K562 (cell line): ENCODE results near the gene CD274. TPM values are rescaled to one million over a fixed set of nuclear protein-coding genes. Genes with fewer than 3 reads are reported as not detected.

Experiments used
- C11orf30 ChIP-seq: fragments of 450-650 bp; IDR thresholded peaks from 2 replicates; pipeline ENCODE4 v1.6.1; 2016; ENCODE audit warnings: low read depth, mild to moderate bottlenecking
- CXXC5 ChIP-seq: fragments of 250-450 bp; sonication (Bioruptor Pico); IDR thresholded peaks from 2 replicates; pipeline ENCODE4 v1.8.0; 2022; ENCODE audit warnings: inconsistent platforms, mild to moderate bottlenecking, moderate library complexity
- NFE2 ChIP-seq: IDR thresholded peaks from 2 replicates; pipeline ENCODE4 v1.6.1; 2014; ENCODE audit warnings: antibody characterized with exemption, low read depth
- TAF7 ChIP-seq: fragments of 450-650 bp; IDR thresholded peaks from 2 replicates; pipeline ENCODE4 v1.6.1; 2016; ENCODE audit warnings: missing genetic modification characterization, missing compliant biosample characterization
- YY1 ChIP-seq, 3 experiments: IDR thresholded peaks; 2 replicates each; pipeline ENCODE4 v1.6.1; 2011; ENCODE audit warnings: low read length in 2 of 3, mild to moderate bottlenecking in 2 of 3, moderate library complexity in 2 of 3, borderline replicate concordance in 1 of 3, control low read depth in 1 of 3, low read depth in 1 of 3; ENCODE audit not compliant: insufficient read depth in 3 of 3, insufficient replicate concordance in 2 of 3, control insufficient read depth in 1 of 3, insufficient read length in 1 of 3; ENCODE audit errors: extremely low read depth in 1 of 3
- ZNF175 ChIP-seq: fragments of 200-800 bp; sonication (Bioruptor generic); IDR thresholded peaks from 2 replicates; pipeline ENCODE4 v1.6.1; 2016; ENCODE audit warnings: low read depth, mild to moderate bottlenecking, missing genetic modification characterization, missing compliant biosample characterization
- ZNF584 ChIP-seq: fragments of 200-800 bp; sonication (Bioruptor generic); IDR thresholded peaks from 2 replicates; pipeline ENCODE4 v1.6.1; 2016; ENCODE audit warnings: low read depth, mild to moderate bottlenecking, missing genetic modification characterization, missing compliant biosample characterization
- ZNF766 ChIP-seq: fragments of 200-800 bp; sonication (Bioruptor generic); conservative IDR thresholded peaks from 2 replicates; pipeline ENCODE4 v1.6.1; 2016; ENCODE audit warnings: missing genetic modification characterization, missing compliant biosample characterization
- polyA plus RNA-seq, 8 experiments: library from polyadenylated mRNA; depleted of rRNA in 4 of 8; stranded (reverse) in 5 of 8; unstranded in 3 of 8; fragments of >200 nt; fragmentation: Nextera tagmentation in 2 of 8; fragmentation: Illumina TruSeq in 1 of 8; extraction: Ambion mirVana in 2 of 8; extraction: Trizol in 1 of 8; gene quantifications; 2 replicates each; pipeline versions ENCODE4 v1.2.1 to v1.2.3, GENCODE V29; 2011 to 2014; ENCODE audit warnings: inconsistent platforms in 1 of 8, missing spikeins in 1 of 8
- total RNA-seq, 7 experiments: library from RNA; depleted of rRNA in 6 of 7; stranded (reverse); fragments of >200 nt in 6 of 7; fragmentation: Illumina TruSeq in 2 of 7; extraction: Trizol in 2 of 7; gene quantifications; 2 replicates each; pipeline versions ENCODE4 v1.2.1 to v1.2.3, GENCODE V29; 2011 to 2021; ENCODE audit warnings: low replicate concordance in 1 of 7
- TF ChIP-seq, protein P1 (sequence below), 2 experiments: fragments of 450-650 bp in 1 of 2; IDR thresholded peaks; 2 replicates each; pipeline ENCODE4 v1.6.1; 2011 to 2017; ENCODE audit warnings: low read depth in 2 of 2, antibody characterized with exemption in 1 of 2, borderline replicate concordance in 1 of 2, low read length in 1 of 2, mild to moderate bottlenecking in 1 of 2, mixed read lengths in 1 of 2; ENCODE audit not compliant: control insufficient read depth in 1 of 2
- TF ChIP-seq, protein P2 (sequence below): fragments of 200-800 bp; sonication (Bioruptor generic); IDR thresholded peaks from 2 replicates; pipeline ENCODE4 v1.6.1; 2017; ENCODE audit warnings: missing genetic modification characterization, missing compliant biosample characterization
- TF ChIP-seq, protein P3 (sequence below): fragments of 250-450 bp; sonication (Bioruptor Pico); IDR thresholded peaks from 2 replicates; pipeline ENCODE4 v1.9.0; 2021; ENCODE audit warnings: mild to moderate bottlenecking, inconsistent platforms
- TF ChIP-seq, protein P4 (sequence below): fragments of 450-650 bp; formaldehyde crosslinking; IDR thresholded peaks from 2 replicates; pipeline ENCODE4 v1.4.0; 2022; ENCODE audit warnings: missing genetic modification characterization
- TF ChIP-seq, protein P5 (sequence below): sonication (generic); formaldehyde crosslinking; IDR thresholded peaks from 2 replicates; pipeline ENCODE4 v1.8.1; 2023; ENCODE audit warnings: mild to moderate bottlenecking, missing genetic modification reagents, moderate library complexity

CD274 gene
- total and polyA plus RNA-seq, 9 of the 15 experiments (the other 6 are each of a cell fraction or from before 2014, with no cell fraction given), result 0.07 to 0.51 (median 0.30) TPM; not detected in 1

DNA sequence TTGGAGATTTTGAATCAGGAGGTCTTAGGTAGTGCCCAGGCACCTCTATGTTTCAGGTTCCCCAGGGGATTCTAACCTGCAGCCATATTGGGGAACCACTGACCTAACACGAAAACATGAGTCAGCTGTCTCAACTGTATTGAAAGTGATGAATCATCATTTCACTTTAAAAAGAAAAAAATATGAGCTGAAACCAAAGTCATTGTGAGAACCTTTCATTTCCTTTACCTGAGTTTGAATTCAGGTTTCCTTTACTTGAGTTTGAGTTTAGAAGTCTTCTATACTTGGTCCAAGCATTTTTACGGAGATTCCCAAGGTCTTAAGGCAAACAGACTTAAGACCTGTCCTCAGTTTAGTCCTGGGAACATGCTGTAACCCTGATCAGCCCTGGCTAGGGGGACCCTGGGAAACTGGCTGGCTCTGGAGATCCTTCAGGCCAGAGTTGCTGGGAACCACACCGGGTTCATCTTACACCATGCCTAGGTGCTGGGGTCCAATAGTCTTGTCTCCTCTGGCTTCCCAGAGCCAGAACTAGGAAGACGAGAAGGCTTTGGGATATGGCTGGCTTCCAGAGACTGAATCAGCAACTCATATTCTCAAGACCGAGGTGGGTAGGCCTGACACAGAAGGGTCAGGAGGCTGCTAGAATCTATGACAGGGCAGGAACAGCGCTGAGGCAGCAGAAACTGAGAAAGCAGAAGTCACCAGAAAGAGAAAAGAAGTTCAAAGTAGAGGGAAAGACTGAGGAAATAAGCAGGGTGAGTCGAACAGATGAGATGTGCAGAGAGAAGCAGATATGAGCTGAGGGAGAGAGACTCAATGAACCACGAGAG lies 43.6 kb downstream of the CD274 start (continued):
- TF ChIP-seq, protein P1, sequence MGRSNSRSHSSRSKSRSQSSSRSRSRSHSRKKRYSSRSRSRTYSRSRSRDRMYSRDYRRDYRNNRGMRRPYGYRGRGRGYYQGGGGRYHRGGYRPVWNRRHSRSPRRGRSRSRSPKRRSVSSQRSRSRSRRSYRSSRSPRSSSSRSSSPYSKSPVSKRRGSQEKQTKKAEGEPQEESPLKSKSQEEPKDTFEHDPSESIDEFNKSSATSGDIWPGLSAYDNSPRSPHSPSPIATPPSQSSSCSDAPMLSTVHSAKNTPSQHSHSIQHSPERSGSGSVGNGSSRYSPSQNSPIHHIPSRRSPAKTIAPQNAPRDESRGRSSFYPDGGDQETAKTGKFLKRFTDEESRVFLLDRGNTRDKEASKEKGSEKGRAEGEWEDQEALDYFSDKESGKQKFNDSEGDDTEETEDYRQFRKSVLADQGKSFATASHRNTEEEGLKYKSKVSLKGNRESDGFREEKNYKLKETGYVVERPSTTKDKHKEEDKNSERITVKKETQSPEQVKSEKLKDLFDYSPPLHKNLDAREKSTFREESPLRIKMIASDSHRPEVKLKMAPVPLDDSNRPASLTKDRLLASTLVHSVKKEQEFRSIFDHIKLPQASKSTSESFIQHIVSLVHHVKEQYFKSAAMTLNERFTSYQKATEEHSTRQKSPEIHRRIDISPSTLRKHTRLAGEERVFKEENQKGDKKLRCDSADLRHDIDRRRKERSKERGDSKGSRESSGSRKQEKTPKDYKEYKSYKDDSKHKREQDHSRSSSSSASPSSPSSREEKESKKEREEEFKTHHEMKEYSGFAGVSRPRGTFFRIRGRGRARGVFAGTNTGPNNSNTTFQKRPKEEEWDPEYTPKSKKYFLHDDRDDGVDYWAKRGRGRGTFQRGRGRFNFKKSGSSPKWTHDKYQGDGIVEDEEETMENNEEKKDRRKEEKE (IDR thresholded peaks at IDR 0.05; ENCODE audit: borderline replicate concordance in 1 of 2, control insufficient read depth in 1 of 2, low read depth in 2 of 2, low read length in 1 of 2), result no peak
- TF ChIP-seq NFE2 (peak; percentile 67), ZNF175 (CRISPR knock-in tag) (peak; percentile 85), YY1 (IDR thresholded peaks at IDR 0.05; ENCODE audit: borderline replicate concordance in 1 of 3, control insufficient read depth in 1 of 3, extremely low read depth in 1 of 3, insufficient read depth in 3 of 3, insufficient read length in 1 of 3, insufficient replicate concordance in 2 of 3, low read depth in 1 of 3, low read length in 2 of 3) (peak in 2 of 3 experiments; percentile 45 to 75), ZNF766 (CRISPR knock-in tag) (0 out of 2 replicates have a peak, but pooled peaks have one; percentile 60), TAF7 (tag) (no peak), C11orf30 (peak; percentile 99), CXXC5 (CRISPR knock-in tag) (peak; percentile 36; the same call in 1 of the 2 replicates), ZNF584 (CRISPR knock-in tag) (peak; percentile 79)
- TF ChIP-seq, protein P2, sequence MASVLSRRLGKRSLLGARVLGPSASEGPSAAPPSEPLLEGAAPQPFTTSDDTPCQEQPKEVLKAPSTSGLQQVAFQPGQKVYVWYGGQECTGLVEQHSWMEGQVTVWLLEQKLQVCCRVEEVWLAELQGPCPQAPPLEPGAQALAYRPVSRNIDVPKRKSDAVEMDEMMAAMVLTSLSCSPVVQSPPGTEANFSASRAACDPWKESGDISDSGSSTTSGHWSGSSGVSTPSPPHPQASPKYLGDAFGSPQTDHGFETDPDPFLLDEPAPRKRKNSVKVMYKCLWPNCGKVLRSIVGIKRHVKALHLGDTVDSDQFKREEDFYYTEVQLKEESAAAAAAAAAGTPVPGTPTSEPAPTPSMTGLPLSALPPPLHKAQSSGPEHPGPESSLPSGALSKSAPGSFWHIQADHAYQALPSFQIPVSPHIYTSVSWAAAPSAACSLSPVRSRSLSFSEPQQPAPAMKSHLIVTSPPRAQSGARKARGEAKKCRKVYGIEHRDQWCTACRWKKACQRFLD (CRISPR knock-in tag), result 0 out of 2 replicates have a peak, but pooled peaks have one; percentile 66
- TF ChIP-seq, protein P3, sequence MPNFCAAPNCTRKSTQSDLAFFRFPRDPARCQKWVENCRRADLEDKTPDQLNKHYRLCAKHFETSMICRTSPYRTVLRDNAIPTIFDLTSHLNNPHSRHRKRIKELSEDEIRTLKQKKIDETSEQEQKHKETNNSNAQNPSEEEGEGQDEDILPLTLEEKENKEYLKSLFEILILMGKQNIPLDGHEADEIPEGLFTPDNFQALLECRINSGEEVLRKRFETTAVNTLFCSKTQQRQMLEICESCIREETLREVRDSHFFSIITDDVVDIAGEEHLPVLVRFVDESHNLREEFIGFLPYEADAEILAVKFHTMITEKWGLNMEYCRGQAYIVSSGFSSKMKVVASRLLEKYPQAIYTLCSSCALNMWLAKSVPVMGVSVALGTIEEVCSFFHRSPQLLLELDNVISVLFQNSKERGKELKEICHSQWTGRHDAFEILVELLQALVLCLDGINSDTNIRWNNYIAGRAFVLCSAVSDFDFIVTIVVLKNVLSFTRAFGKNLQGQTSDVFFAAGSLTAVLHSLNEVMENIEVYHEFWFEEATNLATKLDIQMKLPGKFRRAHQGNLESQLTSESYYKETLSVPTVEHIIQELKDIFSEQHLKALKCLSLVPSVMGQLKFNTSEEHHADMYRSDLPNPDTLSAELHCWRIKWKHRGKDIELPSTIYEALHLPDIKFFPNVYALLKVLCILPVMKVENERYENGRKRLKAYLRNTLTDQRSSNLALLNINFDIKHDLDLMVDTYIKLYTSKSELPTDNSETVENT, result no peak
- TF ChIP-seq, protein P4, sequence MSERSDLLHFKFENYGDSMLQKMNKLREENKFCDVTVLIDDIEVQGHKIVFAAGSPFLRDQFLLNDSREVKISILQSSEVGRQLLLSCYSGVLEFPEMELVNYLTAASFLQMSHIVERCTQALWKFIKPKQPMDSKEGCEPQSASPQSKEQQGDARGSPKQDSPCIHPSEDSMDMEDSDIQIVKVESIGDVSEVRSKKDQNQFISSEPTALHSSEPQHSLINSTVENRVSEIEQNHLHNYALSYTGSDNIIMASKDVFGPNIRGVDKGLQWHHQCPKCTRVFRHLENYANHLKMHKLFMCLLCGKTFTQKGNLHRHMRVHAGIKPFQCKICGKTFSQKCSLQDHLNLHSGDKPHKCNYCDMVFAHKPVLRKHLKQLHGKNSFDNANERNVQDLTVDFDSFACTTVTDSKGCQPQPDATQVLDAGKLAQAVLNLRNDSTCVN (CRISPR knock-in tag), result 0 out of 2 replicates have a peak, but pooled peaks have one; percentile 3
- TF ChIP-seq, protein P5, sequence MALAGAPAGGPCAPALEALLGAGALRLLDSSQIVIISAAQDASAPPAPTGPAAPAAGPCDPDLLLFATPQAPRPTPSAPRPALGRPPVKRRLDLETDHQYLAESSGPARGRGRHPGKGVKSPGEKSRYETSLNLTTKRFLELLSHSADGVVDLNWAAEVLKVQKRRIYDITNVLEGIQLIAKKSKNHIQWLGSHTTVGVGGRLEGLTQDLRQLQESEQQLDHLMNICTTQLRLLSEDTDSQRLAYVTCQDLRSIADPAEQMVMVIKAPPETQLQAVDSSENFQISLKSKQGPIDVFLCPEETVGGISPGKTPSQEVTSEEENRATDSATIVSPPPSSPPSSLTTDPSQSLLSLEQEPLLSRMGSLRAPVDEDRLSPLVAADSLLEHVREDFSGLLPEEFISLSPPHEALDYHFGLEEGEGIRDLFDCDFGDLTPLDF, result no peak
